ENCODE measurements around the gene RAB4B.
"Not testable (repeated sequence)": the region's sequence is repeated elsewhere in the genome, so short reads cannot be mapped to it uniquely, and the experiment has no call there.

The RAB4B gene

DNA sequence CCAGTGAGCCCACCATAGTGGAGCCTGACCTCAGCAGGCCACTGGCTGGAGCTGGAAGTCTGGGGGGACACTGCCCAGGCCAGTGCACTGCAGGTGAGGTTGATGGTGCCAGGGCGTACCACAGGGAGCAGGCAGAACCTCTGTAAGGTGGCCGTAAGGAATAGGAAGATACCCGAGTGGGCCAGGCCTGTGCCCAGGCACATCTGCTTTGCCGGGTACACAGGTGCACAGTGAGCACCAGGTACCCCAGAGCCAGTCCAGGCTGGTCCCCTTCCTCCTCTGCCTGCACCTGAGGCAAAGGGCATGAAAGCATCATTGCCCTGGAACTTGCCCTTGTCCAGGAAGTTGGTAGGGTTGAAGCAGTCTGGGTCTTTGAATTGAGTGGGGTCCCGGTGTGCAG, 30.4 kb downstream of the RAB4B start:
- H3K27ac ChIP-seq: peak overlapping the region; percentile 91; the same call in 1 of the 2 replicates
- TF ChIP-seq, protein P1, sequence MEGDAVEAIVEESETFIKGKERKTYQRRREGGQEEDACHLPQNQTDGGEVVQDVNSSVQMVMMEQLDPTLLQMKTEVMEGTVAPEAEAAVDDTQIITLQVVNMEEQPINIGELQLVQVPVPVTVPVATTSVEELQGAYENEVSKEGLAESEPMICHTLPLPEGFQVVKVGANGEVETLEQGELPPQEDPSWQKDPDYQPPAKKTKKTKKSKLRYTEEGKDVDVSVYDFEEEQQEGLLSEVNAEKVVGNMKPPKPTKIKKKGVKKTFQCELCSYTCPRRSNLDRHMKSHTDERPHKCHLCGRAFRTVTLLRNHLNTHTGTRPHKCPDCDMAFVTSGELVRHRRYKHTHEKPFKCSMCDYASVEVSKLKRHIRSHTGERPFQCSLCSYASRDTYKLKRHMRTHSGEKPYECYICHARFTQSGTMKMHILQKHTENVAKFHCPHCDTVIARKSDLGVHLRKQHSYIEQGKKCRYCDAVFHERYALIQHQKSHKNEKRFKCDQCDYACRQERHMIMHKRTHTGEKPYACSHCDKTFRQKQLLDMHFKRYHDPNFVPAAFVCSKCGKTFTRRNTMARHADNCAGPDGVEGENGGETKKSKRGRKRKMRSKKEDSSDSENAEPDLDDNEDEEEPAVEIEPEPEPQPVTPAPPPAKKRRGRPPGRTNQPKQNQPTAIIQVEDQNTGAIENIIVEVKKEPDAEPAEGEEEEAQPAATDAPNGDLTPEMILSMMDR (conservative IDR thresholded peaks at IDR 0.05): no peak

DNA sequence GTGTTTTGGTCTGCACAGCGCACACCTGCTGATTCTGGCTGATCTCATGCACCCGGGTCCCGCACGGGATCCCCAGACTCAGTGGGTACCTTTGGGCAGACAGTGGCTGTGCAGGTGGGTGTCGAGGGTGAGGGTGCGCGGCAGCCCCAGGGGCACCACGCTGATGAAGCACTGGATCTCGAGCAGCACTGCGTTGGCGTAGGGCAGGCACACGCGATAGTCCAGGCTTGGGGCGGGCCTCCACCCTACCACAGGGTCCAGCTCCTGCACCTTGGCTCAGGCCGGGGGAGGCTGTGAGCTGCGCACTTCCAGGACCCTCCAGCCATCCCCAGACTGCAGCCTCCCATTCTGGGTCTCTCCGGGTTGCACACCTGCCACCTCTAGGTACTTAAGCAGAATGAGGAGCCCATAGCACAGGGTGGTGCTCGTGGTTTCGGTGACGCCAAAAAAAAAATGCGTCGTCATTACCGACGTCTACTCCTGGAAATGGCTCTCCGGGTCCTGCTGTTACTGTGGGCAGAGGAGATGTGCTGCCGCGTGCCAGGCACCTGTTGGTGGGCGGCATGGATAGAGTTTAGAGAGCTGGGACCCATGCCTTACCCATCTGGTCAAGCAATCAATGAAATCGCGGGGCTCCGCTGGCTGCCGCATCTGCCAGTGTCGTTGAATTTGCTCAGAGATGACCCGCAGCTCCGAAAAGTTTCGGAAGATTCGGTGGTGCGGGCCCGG, 31.5 kb downstream of the RAB4B start:
- TF ChIP-seq, protein P1 (conservative IDR thresholded peaks at IDR 0.05): no peak
- H3K27ac ChIP-seq: no peak overlapping the region

DNA sequence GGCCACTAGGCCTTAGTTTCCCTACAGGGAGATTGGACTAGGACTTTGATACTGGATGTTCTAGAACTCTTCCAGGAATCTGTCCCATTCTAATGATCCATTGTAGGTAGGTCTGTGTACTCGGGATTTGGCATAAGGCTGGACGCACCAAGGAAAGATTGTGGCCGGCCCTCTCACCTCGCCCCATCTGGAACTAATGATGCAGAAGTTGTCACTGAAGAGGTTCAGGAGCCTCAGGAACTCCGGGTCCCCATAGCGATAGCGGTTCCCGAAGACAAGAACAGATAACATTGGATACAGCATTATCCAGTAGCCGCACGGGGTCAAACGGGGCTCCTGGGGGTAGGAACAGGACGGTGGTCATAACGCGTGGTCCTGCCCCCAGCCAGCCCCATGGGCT, 32.1 kb downstream of the RAB4B start:
- no peak overlapping the region for H3K27ac ChIP-seq
- TF ChIP-seq, protein P1 (conservative IDR thresholded peaks at IDR 0.05): no peak

DNA sequence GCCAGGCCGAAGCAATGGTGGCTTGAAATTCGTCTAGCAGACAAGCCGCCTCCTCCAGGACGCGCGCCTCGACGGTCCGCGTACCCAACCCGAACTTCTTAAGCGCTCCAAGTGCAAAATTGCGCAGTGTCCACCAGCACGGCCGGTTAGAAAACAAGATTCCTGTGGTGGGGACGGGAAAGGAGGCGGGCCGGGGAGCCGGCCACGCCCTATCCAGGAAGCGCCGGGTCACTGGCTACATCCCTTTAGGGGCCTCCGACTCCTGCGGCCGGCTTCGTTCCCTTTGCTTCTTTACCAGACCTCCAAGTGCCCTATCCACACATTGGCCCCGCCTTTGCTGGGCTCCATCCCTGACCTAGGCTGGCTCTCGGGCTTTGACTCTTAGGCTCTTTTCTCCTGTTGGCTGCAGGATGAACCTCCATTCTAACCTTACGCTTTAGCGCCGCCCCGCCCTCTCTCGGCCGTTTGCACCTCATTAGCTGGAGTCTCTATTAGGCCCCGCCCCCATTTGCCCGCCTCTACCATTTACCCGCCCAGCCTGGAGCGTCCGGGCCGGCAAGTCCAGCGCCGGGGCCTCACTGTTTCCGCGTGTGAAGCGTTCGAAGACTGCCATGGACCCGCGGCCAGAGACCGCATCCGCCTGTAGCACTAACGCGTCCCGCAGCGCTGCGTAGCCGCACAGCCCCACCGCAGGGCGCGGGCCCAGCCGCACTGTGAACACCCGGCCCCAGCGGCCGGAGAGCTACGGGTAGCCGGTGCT, 32.8 kb downstream of the RAB4B start:
- H3K27ac ChIP-seq: not testable (repeated sequence)

DNA sequence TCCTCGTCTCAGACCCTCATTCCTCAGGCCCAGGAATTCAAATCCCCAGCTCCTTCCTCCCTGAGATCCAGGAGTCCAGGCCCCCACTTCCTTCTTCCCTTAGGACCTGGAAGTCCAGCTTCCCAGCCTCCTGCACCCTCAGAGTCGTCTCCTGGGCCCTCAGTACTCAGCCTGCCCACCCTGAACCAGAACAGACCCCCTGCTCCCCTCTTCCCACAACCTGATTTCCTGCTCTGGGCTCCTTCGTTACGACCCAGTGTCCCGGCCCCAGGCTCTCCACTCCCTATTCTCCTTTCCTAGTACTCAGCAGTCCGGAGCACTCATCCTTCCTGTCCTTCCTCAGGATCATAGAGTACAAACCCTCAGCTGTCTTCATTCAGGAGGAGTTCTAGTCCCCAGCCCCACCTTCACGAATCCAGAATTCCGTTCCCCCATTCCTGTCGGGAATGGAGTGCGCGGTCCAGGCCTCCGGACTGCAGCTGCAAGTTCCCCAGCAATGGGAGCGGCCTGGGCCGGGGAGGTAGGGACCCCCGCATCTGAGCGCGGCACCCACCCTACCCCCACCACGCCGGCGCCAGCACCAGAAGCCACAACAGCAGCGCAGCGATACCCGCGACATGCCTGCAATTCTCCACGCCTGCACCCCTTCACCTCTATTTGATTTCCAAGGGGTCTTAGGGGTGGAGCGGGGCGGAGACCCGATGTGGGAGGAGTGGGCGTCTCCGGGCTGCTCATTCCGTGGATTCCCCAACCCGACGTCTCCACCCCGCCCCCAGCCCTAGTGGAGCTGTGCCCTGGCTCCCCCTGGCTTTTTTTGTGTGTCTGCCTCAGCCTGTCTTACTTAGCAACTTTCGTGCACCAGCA, 33.7 kb downstream of the RAB4B start:
- H3K27ac ChIP-seq: no peak overlapping the region
- TF ChIP-seq, protein P1 (conservative IDR thresholded peaks at IDR 0.05): no peak

DNA sequence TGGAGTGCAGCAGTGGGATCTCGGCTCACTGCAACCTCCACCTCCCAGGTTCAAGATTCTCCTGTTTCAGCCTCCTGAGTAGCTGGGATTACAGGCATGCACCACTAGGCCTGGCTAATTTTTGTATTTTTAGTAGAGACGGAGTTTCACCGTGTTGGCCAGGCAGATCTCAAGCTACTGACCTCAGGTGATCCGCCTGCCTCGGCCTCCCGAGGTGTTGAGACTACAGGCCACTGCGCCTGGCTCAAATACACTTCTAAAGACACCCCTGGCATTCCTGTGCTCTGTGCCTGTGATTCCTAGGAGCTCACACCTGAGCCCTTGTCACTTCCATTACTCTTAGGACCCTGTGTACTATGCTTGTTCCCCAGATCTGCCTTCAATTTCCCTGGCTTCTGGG, 34.5 kb downstream of the RAB4B start:
- not testable (repeated sequence) for H3K27ac ChIP-seq

DNA sequence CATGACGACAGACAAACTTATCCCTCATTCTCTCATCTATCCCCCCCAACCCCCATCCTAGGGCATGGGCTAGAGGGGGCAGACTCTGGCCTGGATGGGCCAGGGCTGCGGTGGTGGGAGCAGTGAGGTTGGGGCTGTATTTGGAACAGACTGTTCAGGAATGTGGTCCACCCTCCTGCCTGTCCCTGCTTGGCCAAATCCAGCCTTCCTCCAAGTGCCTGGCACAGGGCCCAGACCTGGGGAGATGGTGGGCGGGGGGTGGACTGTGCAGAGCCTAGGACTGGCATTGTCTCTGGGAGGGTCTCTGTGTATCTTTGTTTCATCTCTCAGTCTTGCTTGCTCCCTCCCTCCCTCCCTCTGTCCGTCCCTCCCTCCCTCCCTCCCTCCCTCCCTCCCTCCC, 35.1 kb downstream of the RAB4B start:
- TF ChIP-seq, protein P1 (conservative IDR thresholded peaks at IDR 0.05): no peak
- H3K27ac ChIP-seq: no peak overlapping the region

DNA sequence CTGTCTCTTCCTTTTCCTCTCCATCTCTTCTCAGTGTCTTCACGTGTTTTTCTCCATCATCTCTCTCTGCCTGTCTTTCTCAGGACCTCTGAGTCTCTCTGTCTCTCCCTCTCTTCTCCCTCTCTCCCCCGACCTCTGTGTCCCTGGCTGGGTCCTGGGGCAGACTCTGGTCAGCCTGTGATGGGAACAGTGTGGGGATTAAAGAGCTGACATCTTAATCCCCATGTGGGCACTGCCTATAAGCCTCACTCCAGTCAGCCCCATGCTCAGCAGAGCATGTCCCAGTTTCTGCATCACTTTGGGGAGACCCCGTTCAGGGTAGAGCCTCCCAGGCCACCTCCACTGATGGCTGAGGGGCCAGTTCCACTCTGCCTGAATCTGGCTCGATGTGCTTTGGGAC, 37.2 kb downstream of the RAB4B start:
- TF ChIP-seq, protein P1 (conservative IDR thresholded peaks at IDR 0.05): no peak
- no peak overlapping the region for H3K27ac ChIP-seq

DNA sequence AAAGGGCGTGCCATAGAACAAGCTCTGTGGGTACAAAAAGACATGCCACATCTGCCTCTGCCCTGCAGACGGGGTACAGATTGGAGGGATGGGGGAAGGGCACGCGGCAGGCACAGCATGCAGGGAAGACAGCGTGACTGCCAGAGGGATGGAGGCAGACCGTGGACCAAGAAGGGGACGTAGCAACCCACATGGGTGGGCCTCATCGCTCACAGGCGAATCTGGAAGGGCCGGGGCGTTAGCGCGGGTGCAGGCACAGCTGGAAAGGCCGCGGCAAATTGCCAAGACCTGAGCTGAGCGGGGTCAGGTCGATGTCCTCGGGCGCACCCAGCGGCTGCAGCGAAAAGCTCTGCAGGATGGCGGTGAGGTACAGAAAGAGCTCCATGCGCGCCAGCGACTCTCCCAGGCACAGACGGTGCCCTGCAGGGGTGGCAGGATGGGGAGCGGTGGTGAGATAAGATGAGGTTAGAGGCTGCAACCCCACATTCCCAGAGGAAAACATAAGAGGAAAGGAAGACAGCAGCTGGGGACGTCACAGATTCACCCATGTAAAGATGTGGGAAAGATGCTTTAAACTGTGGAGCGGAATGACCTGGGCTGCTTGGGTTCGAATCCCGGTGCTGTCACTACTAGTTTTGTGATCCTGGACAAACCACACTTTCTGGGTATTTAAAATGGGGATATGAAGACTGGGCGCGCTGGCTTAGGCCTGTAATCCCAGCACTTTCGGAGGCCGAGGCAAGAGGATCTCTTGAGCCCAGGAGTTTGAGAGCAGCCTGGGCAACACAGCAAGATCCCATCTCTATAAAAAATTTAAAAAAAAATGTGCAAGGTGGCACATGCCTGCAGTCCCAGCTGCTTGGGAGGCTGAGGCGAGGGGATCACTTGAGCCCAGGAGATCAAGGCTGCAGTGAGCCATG, 40.7 kb downstream of the RAB4B start:
- not testable (repeated sequence) for H3K27ac ChIP-seq
